ENCODE results near the gene ABHD12B. TPM values are rescaled to one million over a fixed set of nuclear protein-coding genes. Genes with fewer than 3 reads are reported as not detected.

Gene ABHD12B
- total and polyA plus RNA-seq, 4 donors = 0.28 to 1.5 (median 0.94) TPM

DNA sequence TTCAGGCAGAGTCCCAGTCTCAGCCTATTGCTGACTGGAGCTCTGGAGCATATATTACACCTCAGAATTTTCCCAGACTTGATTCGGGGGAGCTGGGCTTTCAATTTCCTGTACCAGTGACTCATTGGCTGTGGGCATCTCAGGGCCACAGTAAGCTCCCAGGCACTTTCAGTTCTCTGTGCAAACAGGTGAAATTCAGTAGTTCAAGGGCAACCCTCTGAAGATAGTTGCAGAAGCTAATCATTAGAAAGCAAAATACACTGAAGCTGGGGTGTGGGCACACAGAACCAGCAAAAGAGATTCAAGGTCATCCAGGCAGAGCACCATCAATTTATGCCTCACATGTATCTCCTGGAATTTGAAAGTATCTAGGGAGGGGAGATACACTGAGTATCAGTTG, 32.8 kb upstream of the ABHD12B start:
- 89% methylated on average over 1 of the region's 1 CpG for WGBS (ENCODE audit: insufficient coverage)
- no peak overlapping the region for H3K27ac ChIP-seq (ENCODE audit: low read depth, low read length)
- H3K36me3 ChIP-seq (ENCODE audit: control insufficient read depth, insufficient read depth, low read length) = no peaks in the 10 kb centered on the region
- H3K4me3 ChIP-seq (ENCODE audit: low read depth, low read length) = no peak overlapping the region
- no peak for DNase-seq (ENCODE audit: low read depth in 4 of 6, low spot score in 6 of 6)
- H3K4me1 ChIP-seq (ENCODE audit: control insufficient read depth, insufficient read depth, low read length) = no peaks in the 10 kb centered on the region
- H3K9me3 ChIP-seq (ENCODE audit: control insufficient read depth, insufficient read depth, low read length) = no peaks in the 10 kb centered on the region
- H3K27me3 ChIP-seq (ENCODE audit: control insufficient read depth, insufficient read depth, low read length) = peaks cover 3% of the 10 kb centered on the region

DNA sequence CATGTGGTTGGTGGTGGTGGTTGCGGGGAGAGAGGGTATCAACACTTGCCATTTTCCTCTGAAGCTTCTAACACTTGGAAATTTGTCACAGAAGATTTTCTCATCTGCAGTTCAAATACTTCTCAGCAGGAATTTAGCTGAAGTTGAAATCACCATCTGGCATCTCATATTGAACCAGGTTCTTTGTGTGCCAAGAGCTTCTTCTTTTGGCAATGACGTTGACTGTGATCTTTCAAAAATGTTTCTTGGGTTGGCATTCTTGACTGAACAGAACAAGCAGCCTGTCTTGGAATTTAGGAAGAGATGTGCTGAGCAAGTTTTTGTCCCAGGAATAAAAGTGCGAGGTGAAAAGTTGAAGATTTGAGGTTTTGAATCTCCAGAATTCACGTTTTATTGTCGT, 32.2 kb upstream of the ABHD12B start:
- Histone ChIP-seq H3K4me3 (ENCODE audit: low read depth, low read length) (no peak overlapping the region), H3K36me3 (ENCODE audit: control insufficient read depth, insufficient read depth, low read length) (no peaks in the 10 kb centered on the region), H3K27me3 (ENCODE audit: control insufficient read depth, insufficient read depth, low read length) (peaks cover 3% of the 10 kb centered on the region), H3K9me3 (ENCODE audit: control insufficient read depth, insufficient read depth, low read length) (no peaks in the 10 kb centered on the region), H3K27ac (ENCODE audit: low read depth, low read length) (no peak overlapping the region), H3K4me1 (ENCODE audit: control insufficient read depth, insufficient read depth, low read length) (no peaks in the 10 kb centered on the region)
- 89% methylated on average over 2 of the region's 5 CpGs for WGBS (ENCODE audit: insufficient coverage)
- DNase-seq (ENCODE audit: low read depth in 4 of 6, low spot score in 6 of 6) = peak in 1 of 6 donors; percentile 90

DNA sequence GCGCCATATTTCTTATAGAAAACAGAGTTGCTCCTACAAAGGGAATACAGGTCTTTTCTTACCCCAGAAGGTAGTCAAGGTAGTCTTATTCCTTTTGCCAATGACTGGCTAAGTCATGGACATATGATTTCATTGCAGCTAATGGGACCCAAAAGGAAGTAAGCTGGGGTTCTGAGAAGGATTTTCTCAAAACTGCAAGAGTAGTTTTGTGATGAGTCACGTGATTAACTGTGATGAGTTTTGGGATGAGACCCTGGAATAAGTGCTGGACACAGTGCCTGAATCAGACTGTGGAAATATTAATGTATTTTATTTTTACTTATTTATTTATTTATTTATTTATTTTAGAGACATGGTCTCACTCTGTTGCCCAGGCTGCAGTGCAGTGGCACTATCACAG, 27.5 kb upstream of the ABHD12B start:
- Histone ChIP-seq H3K4me1 (ENCODE audit: control insufficient read depth, insufficient read depth, low read length) (no peaks in the 10 kb centered on the region), H3K27me3 (ENCODE audit: control insufficient read depth, insufficient read depth, low read length) (no peaks in the 10 kb centered on the region), H3K36me3 (ENCODE audit: control insufficient read depth, insufficient read depth, low read length) (no peaks in the 10 kb centered on the region), H3K4me3 (ENCODE audit: low read depth, low read length) (no peak overlapping the region), H3K9me3 (ENCODE audit: control insufficient read depth, insufficient read depth, low read length) (no peaks in the 10 kb centered on the region), H3K27ac (ENCODE audit: low read depth, low read length) (no peak overlapping the region)
- DNase-seq (ENCODE audit: low read depth in 4 of 6, low spot score in 6 of 6) = no peak
- 100% methylated on average over 1 of the region's 2 CpGs for WGBS (ENCODE audit: insufficient coverage)

DNA sequence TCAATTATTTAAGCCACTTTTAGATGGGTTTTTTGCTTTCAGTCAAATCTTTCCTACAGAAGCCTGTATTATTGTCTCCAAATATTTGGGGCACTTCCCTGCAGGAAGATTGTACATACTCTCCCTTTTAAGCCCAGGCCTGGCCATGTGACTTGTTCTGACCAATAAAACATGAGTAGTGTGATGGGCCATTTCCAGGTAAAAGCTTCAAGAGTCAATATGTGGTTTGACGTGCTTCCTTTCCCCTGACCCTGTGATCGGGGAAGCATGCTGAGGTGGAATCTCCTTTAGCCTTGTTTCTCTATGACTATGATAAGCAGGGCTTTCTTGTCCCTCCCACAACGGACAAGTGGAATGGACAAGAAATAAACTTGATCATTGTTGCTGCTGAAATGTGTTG, 26.7 kb upstream of the ABHD12B start:
- no CpG with 5 or more reads among the region's 3 CpGs for WGBS (ENCODE audit: insufficient coverage)
- Histone ChIP-seq H3K4me3 (ENCODE audit: low read depth, low read length) (no peak overlapping the region), H3K9me3 (ENCODE audit: control insufficient read depth, insufficient read depth, low read length) (no peaks in the 10 kb centered on the region), H3K27ac (ENCODE audit: low read depth, low read length) (no peak overlapping the region), H3K36me3 (ENCODE audit: control insufficient read depth, insufficient read depth, low read length) (no peaks in the 10 kb centered on the region), H3K27me3 (ENCODE audit: control insufficient read depth, insufficient read depth, low read length) (no peaks in the 10 kb centered on the region), H3K4me1 (ENCODE audit: control insufficient read depth, insufficient read depth, low read length) (no peaks in the 10 kb centered on the region)
- DNase-seq (ENCODE audit: low read depth in 4 of 6, low spot score in 6 of 6) = no peak

DNA sequence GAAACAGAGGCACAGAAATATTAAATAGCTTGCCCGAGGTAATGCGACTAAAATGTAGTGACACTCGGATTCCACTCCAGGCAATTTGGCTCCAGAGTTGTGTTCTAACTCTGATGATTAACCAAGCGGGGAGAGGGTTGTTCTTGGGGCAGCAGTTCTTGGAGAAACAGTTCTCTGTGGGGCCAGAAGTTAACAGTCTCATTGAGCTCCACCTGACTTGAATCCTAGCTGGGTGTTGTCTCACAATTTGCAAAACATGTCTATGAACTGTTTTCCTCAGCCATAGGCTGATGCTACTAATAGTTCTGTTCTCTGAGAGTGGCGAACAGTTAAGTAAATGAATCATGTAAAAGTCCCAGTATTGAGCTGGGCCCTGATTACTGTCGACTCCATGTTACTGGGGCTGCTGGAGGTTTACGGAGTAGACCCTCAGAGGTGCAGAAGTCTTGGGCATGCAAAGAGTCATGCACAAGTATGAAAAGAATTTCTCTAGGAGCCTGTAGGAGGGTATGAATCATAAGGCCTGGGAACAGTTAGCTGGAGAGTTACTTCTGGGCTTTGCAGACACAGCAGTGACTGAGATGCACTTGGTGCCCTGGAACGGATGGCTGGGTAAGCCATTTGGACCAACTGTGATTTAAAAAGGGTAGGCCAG, 25.5 kb upstream of the ABHD12B start:
- no peaks in the 10 kb centered on the region for H3K36me3 ChIP-seq (ENCODE audit: control insufficient read depth, insufficient read depth, low read length)
- H3K27me3 ChIP-seq (ENCODE audit: control insufficient read depth, insufficient read depth, low read length) = no peaks in the 10 kb centered on the region
- WGBS (ENCODE audit: insufficient coverage) = 95% methylated on average over 8 of the region's 8 CpGs
- no peak overlapping the region for H3K4me3 ChIP-seq (ENCODE audit: low read depth, low read length)
- H3K9me3 ChIP-seq (ENCODE audit: control insufficient read depth, insufficient read depth, low read length) = no peaks in the 10 kb centered on the region
- DNase-seq (ENCODE audit: low read depth in 4 of 6, low spot score in 6 of 6) = no peak
- H3K27ac ChIP-seq (ENCODE audit: low read depth, low read length) = no peak overlapping the region
- no peaks in the 10 kb centered on the region for H3K4me1 ChIP-seq (ENCODE audit: control insufficient read depth, insufficient read depth, low read length)

DNA sequence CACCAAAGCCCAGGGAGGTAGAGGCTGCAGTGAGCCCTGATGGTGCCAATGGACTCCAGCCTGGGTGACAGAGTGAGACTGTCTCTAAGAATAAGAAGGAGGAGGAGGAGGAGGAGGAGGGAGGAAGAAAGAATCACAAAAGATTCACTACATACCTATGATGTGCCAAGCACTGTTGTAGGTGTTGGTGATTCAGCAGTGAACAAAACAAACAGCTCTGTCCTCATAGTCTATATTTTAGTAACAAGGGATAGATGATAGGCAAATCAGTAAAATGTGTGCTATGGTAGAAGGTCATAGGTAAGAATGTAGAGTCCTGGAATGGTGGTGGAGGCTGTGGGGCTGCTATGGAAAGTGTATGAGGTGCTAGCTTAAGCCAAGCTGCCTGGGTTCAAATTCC, 18.0 kb upstream of the ABHD12B start:
- no peak overlapping the region for H3K4me3 ChIP-seq (ENCODE audit: low read depth, low read length)
- H3K36me3 ChIP-seq (ENCODE audit: control insufficient read depth, insufficient read depth, low read length) = no peaks in the 10 kb centered on the region

DNA sequence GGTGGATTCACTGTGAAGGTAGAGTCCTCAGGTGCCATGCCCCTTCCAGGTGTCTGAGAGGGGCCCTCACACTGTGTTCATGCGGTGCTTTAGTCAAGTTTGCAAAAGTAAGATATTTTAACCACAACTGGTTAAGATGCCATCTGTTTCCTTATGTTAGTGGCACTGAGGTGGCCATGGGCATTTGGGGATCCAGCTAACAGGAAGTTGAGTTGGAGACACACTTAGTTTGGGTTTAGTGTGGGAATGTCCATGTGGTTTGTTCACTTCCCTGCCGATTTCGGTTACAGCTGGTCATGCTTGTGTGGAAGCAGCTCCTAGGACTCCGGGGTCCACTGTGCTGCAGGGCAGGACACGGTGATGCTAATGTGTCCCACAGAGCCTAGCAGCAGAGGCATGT, 17.3 kb upstream of the ABHD12B start:
- no peaks in the 10 kb centered on the region for H3K9me3 ChIP-seq (ENCODE audit: control insufficient read depth, insufficient read depth, low read length)
- no peak overlapping the region for H3K27ac ChIP-seq (ENCODE audit: low read depth, low read length)
- no peaks in the 10 kb centered on the region for H3K36me3 ChIP-seq (ENCODE audit: control insufficient read depth, insufficient read depth, low read length)
- H3K27me3 ChIP-seq (ENCODE audit: control insufficient read depth, insufficient read depth, low read length) = no peaks in the 10 kb centered on the region
- H3K4me1 ChIP-seq (ENCODE audit: control insufficient read depth, insufficient read depth, low read length) = peaks cover 5% of the 10 kb centered on the region
- DNase-seq (ENCODE audit: low read depth in 4 of 6, low spot score in 6 of 6) = no peak
- no peak overlapping the region for H3K4me3 ChIP-seq (ENCODE audit: low read depth, low read length)
- WGBS (ENCODE audit: insufficient coverage) = 97% methylated on average over 4 of the region's 5 CpGs

More for the DNA sequence above, 18.0 kb upstream of the ABHD12B start:
- H3K4me1 ChIP-seq (ENCODE audit: control insufficient read depth, insufficient read depth, low read length) = no peaks in the 10 kb centered on the region
- no peak overlapping the region for H3K27ac ChIP-seq (ENCODE audit: low read depth, low read length)
- DNase-seq (ENCODE audit: low read depth in 4 of 6, low spot score in 6 of 6) = no peak
- no peaks in the 10 kb centered on the region for H3K27me3 ChIP-seq (ENCODE audit: control insufficient read depth, insufficient read depth, low read length)
- H3K9me3 ChIP-seq (ENCODE audit: control insufficient read depth, insufficient read depth, low read length) = no peaks in the 10 kb centered on the region

DNA sequence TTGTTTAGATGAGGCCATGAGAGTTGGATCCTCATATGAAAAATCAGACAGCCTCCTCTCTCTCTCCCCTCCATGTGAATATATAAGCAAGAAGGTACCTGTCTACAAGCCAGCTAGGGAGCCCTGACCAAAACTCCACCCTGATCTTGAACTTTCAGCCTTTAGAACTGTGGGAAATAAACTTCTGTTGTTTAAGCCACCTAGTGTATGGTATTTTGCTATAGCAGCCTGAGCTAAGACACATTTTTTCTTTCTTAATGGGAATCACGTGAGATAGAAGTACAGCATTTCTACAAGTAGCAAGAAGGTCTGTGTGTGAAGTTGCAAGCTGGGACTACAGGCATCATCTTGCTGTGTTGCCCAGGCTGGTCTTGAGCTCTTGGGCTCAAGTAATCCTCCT, 16.3 kb upstream of the ABHD12B start:
- Histone ChIP-seq H3K9me3 (ENCODE audit: control insufficient read depth, insufficient read depth, low read length) (no peaks in the 10 kb centered on the region), H3K4me3 (ENCODE audit: low read depth, low read length) (no peak overlapping the region), H3K27me3 (ENCODE audit: control insufficient read depth, insufficient read depth, low read length) (no peaks in the 10 kb centered on the region), H3K36me3 (ENCODE audit: control insufficient read depth, insufficient read depth, low read length) (no peaks in the 10 kb centered on the region), H3K4me1 (ENCODE audit: control insufficient read depth, insufficient read depth, low read length) (peaks cover 12% of the 10 kb centered on the region), H3K27ac (ENCODE audit: low read depth, low read length) (no peak overlapping the region)
- WGBS (ENCODE audit: insufficient coverage) = 86% methylated on average over 1 of the region's 1 CpG
- DNase-seq (ENCODE audit: low read depth in 4 of 6, low spot score in 6 of 6) = no peak

DNA sequence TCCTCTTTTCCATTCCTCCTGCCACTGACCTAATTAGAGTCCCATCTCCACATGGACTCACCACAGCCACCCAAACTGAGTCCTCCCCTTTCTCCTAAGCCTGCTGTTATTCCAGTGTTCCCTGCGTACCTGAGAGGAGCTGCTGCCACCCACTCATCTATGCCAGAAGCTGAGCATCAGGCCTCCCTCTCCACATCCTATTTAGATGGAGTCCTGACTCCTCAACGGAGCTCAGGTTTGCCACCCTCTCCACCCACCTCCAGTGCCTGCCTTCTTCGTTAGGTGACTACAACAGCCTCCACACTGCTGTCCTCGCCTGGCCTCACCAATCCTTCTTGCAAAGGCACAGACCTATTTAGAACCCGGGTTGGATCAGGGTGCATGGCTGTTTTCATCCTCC, 15.2 kb upstream of the ABHD12B start:
- H3K27me3 ChIP-seq (ENCODE audit: control insufficient read depth, insufficient read depth, low read length) = no peaks in the 10 kb centered on the region
- no peak overlapping the region for H3K27ac ChIP-seq (ENCODE audit: low read depth, low read length)
- DNase-seq (ENCODE audit: low read depth in 4 of 6, low spot score in 6 of 6) = no peak
- no peaks in the 10 kb centered on the region for H3K9me3 ChIP-seq (ENCODE audit: control insufficient read depth, insufficient read depth, low read length)
- no peak overlapping the region for H3K4me3 ChIP-seq (ENCODE audit: low read depth, low read length)
- WGBS (ENCODE audit: insufficient coverage) = 97% methylated on average over 5 of the region's 5 CpGs
- no peaks in the 10 kb centered on the region for H3K36me3 ChIP-seq (ENCODE audit: control insufficient read depth, insufficient read depth, low read length)
- peaks cover 12% of the 10 kb centered on the region for H3K4me1 ChIP-seq (ENCODE audit: control insufficient read depth, insufficient read depth, low read length)

DNA sequence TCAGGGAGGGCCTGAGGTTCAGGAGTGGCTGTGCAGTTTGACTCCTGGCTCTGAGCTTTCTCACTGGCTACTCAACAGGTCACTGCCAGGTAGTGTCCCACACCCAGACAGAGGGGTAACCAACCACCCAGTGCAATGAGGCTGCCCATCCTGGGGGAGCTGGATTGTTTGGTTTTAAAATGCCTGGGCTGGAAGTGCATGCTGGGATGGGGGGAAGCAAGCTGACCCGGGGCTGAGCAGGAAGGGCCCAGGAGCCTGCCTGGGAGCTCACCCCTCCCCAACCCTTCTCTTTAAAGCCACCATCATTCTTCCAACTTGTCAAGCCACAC, 12.6 kb upstream of the ABHD12B start:
- peak overlapping the region; percentile 91 for H3K27ac ChIP-seq (ENCODE audit: low read depth, low read length)
- no peaks in the 10 kb centered on the region for H3K27me3 ChIP-seq (ENCODE audit: control insufficient read depth, insufficient read depth, low read length)
- H3K9me3 ChIP-seq (ENCODE audit: control insufficient read depth, insufficient read depth, low read length) = no peaks in the 10 kb centered on the region
- H3K36me3 ChIP-seq (ENCODE audit: control insufficient read depth, insufficient read depth, low read length) = no peaks in the 10 kb centered on the region
- no CpG with 5 or more reads among the region's 1 CpG for WGBS (ENCODE audit: insufficient coverage)
- peaks cover 12% of the 10 kb centered on the region for H3K4me1 ChIP-seq (ENCODE audit: control insufficient read depth, insufficient read depth, low read length)
- DNase-seq (ENCODE audit: low read depth in 4 of 6, low spot score in 6 of 6) = no peak
- H3K4me3 ChIP-seq (ENCODE audit: low read depth, low read length) = peak overlapping the region; percentile 59

Measured in spinal cord (tissue), 10 donors.